HG02870 (cell line): ENCODE results near the gene USP35.
"Not testable (repeated sequence)": the region's sequence is repeated elsewhere in the genome, so short reads cannot be mapped to it uniquely, and the experiment has no call there.

Experiments used
- ATAC-seq: cut with Tn5 transposase; IDR thresholded peaks from one replicate; pipeline ENCODE4 v1.9.1; 2021; ENCODE audit warnings: mild to moderate bottlenecking, moderate library complexity; ENCODE audit not compliant: unreplicated experiment

The USP35 gene

GRCh38 chr11:78170413-78170812 lies 18.3 kb upstream of the USP35 start:
- ATAC-seq = no peak

GRCh38 chr11:78170874-78171549 lies 17.7 kb upstream of the USP35 start:
- no peak for ATAC-seq

- ATAC-seq = no peak
These were observed 16.8 kb upstream of the USP35 start for GRCh38 chr11:78171951-78172350.

GRCh38 chr11:78175862-78176261 lies 12.9 kb upstream of the USP35 start:
- not testable (repeated sequence) for ATAC-seq

GRCh38 chr11:78176605-78177141 lies 12.0 kb upstream of the USP35 start:
- ATAC-seq = no peak

GRCh38 chr11:78177216-78177615 lies 11.5 kb upstream of the USP35 start:
- no peak for ATAC-seq

GRCh38 chr11:78179459-78180071 lies 9.2 kb upstream of the USP35 start:
- no peak for ATAC-seq

- no peak for ATAC-seq
These were observed 8.0 kb upstream of the USP35 start for GRCh38 chr11:78180751-78181150.

GRCh38 chr11:78181185-78181584 lies 7.5 kb upstream of the USP35 start:
- ATAC-seq = no peak

GRCh38 chr11:78187366-78188285 lies 1.1 kb upstream of the USP35 start:
- ATAC-seq = peak; percentile 17

GRCh38 chr11:78189174-78189724 lies 530 bp downstream of the USP35 start:
- no peak for ATAC-seq

GRCh38 chr11:78189851-78190250 lies 1.1 kb downstream of the USP35 start:
- no peak for ATAC-seq

- ATAC-seq = no peak
These were observed 1.7 kb downstream of the USP35 start for GRCh38 chr11:78190374-78190773.

- no peak for ATAC-seq
These were observed 2.3 kb downstream of the USP35 start for GRCh38 chr11:78190871-78191538.

GRCh38 chr11:78192223-78192719 lies 3.6 kb downstream of the USP35 start:
- no peak for ATAC-seq

- no peak for ATAC-seq
These were observed 4.2 kb downstream of the USP35 start for GRCh38 chr11:78192911-78193351.

- ATAC-seq = no peak
These were observed 5.1 kb downstream of the USP35 start for GRCh38 chr11:78193806-78194205.

- ATAC-seq = no peak
These were observed 5.8 kb downstream of the USP35 start for GRCh38 chr11:78194490-78194889.

GRCh38 chr11:78195917-78196560 lies 7.3 kb downstream of the USP35 start:
- ATAC-seq = no peak

- ATAC-seq = no peak
These were observed 8.0 kb downstream of the USP35 start for GRCh38 chr11:78196661-78197091.
